ENCODE measurements around the gene ATXN10.

- TF ChIP-seq, protein P1, sequence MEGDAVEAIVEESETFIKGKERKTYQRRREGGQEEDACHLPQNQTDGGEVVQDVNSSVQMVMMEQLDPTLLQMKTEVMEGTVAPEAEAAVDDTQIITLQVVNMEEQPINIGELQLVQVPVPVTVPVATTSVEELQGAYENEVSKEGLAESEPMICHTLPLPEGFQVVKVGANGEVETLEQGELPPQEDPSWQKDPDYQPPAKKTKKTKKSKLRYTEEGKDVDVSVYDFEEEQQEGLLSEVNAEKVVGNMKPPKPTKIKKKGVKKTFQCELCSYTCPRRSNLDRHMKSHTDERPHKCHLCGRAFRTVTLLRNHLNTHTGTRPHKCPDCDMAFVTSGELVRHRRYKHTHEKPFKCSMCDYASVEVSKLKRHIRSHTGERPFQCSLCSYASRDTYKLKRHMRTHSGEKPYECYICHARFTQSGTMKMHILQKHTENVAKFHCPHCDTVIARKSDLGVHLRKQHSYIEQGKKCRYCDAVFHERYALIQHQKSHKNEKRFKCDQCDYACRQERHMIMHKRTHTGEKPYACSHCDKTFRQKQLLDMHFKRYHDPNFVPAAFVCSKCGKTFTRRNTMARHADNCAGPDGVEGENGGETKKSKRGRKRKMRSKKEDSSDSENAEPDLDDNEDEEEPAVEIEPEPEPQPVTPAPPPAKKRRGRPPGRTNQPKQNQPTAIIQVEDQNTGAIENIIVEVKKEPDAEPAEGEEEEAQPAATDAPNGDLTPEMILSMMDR (IDR thresholded peaks at IDR 0.05; ENCODE audit: low read length): no peak
- no peak for TF ChIP-seq EZH2 (IDR thresholded peaks at IDR 0.05; ENCODE audit: borderline replicate concordance, low read length)
These were observed 146.2 kb downstream of the ATXN10 start for GRCh38 chr22:45817745-45818423.

All from OCI-LY1 (cell line).